GM18951 (cell line): Measurements from ENCODE around the gene STOX1.
"Not testable (repeated sequence)": the region's sequence is repeated elsewhere in the genome, so short reads cannot be mapped to it uniquely, and the experiment has no call there.

Source experiments
- POLR2A ChIP-seq: IDR thresholded peaks from 4 replicates; pipeline ENCODE4 v1.6.1; 2011; ENCODE audit warnings: mild to moderate bottlenecking; ENCODE audit not compliant: insufficient read length, insufficient read depth; ENCODE audit errors: extremely low read depth
- in situ Hi-C: fragments of 300-500 bp; cut with MboI; formaldehyde crosslinking; loops from one replicate; pipeline ENCODE4 v1.12.0; 2022; ENCODE audit warnings: low sequenced_read_pairs, mixed read lengths, inconsistent platforms; ENCODE audit not compliant: unreplicated experiment

Gene STOX1

GRCh38 chr10:68934994-68935393 is 107.7 kb downstream of the STOX1 start:
- no peak for TF ChIP-seq POLR2A

GRCh38 chr10:68938117-68938516 is 110.8 kb downstream of the STOX1 start:
- in situ Hi-C loops = no loop called here
- TF ChIP-seq POLR2A = no peak

More at GRCh38 chr10:68934994-68935393, 107.7 kb downstream of the STOX1 start:
- in situ Hi-C loops = no loop called here

GRCh38 chr10:68938884-68939283 is 111.6 kb downstream of the STOX1 start:
- in situ Hi-C loops = no loop called here
- no peak for TF ChIP-seq POLR2A

GRCh38 chr10:68940917-68941316 is 113.6 kb downstream of the STOX1 start:
- in situ Hi-C loops = not testable (repeated sequence)
